ENCODE data around the gene HSPB2.

Gene HSPB2

DNA sequence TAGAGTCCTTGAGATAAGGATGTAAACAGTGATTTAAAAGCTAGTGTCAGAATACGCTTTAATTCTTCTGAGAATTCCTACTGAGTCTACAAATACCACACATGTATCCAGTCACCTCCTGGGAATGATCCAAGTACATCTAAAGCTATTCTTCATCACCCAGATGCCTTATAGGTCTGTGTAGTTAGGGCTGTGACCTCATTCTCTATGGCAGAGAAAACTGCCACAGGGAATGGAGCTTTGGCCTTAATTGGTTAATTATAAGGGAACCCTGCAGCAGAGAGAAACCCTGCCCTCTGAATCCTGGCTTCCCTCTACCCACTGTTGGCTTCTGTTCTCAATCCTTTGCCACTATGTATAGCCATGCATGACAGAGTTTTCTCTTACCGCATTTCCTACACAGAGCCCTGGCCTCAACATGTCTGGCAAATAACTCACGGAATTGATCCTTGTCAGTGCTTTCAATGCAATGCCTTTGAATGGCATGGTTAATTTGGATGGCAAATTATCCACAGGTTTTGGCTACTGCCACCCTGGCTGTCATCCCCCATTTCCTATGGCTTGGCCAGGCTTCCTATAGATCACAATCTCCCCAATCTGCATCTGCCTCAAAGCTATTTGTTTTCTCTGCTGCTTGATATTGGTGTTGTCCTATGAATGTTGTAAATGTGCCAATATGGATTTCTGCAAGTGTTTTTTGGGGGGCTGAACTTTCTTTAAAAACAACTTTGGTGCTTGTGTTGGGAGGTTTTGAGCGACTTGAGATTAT lies 27.5 kb downstream of the HSPB2 start:
- DNase-seq, result no peak

DNA sequence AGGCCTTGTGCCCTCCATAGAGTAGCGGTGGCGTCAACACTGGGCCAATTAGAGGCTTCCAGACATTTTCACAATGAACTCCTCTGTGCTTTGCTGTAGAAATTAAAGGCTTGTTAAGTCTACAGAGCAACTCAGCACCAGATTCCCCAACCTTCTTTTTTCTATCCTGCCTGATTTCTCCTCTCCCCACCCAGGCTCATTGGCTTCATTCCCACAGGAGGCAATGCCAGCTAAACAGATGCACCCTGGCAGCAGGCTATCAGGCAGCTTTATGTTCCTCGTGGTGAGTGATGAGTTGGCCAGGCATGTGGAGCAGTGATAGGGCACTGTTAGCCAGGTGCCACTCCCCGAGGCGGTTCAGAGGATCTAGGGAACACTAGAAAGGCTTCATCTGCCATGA lies 29.4 kb downstream of the HSPB2 start:
- DNase-seq, result no peak

DNA sequence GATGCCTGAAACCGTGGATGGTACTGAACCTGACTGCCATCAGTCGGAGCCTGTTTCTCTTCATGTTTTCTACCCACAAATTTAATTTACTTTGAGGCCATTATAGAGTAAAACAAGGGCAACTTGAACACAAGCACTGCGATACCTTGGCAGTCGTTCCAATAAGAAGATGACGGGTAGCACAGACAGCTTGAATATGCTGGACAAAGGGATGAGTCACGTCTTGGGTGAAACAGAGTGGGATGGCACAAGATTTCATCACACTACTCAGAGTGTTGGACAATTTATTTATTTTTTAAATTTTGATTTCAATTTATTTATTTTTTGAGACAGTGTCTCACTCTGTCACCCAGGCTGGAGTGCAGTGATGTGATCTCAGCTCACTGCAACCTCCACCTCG lies 30.3 kb downstream of the HSPB2 start:
- DNase-seq, result no peak

DNA sequence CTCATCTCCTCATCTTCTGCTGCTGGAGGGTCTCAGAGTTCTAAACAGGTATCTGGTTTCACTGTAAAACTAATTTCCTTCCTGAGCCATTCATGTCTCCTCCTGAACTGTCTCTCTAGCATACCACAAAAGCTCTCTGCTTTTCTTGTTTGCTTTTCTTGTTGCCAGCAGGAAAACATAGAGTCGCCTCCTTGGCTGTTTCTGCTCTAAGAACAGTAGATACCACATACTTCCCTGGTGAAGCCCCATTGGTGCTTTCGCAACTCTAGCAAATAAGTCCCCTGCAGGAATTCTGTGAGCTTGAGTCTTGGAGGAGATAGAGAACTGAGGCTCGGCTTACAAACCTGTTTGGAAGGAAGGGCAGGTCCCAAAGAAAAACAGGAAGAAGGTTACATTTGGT lies 31.6 kb downstream of the HSPB2 start:
- DNase-seq, result no peak

DNA sequence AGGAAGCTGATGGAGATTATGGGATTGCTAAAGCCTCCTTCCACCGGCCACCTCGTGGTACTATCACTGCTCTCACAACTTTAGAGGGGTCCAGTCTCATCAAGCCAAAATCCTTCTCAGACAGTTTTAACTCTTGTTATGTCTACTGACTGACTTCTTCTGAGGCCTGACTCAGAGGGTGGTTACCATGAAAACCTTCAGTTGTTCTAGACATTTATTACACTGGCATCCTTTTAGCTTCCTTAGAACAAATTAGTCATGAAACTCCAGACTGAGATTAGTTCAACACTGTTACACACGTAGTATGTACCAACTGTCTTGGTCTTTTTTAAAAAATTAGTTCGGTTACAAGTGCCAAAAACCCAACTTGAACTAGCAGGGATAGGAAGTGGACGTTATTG lies 32.1 kb downstream of the HSPB2 start:
- DNase-seq, result no peak

DNA sequence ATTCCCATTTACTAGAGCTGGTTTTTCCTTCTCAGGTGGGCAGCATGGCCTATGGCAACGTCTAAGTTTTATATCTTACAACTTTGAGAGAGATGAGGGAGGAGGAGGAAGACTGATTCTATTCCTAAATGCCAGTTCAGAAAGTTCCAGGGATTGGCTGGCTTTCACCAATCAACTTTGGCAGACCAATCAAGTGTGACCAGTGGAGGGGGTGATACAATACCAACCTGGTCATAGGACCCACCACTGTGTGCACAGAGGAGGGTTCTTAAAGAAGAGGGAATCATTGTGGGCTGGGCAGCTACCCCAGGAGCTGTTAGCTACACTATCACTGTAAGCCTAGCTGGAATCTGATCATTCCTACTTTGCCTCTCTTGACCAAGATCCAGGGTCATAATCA lies 32.7 kb downstream of the HSPB2 start:
- DNase-seq, result no peak

DNA sequence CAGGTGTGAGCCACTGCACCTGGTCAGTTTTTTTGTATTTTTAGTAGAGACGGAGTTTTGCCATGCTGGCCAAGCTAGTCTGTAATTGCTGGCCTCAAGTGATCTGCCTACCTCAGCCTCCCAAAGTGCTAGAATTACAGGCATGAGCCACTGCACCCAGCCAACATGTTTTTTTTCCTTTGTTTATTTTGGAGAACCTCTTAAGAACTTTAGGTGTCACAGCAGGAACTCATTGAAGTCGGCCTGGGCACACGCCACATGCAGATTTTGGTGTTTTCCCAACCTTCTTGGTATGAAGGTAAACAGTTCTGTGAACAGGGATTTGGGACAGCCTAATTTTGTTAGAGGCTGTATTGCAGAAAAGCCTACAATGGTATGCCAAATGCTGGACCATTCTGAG lies 34.0 kb downstream of the HSPB2 start:
- no peak for DNase-seq

DNA sequence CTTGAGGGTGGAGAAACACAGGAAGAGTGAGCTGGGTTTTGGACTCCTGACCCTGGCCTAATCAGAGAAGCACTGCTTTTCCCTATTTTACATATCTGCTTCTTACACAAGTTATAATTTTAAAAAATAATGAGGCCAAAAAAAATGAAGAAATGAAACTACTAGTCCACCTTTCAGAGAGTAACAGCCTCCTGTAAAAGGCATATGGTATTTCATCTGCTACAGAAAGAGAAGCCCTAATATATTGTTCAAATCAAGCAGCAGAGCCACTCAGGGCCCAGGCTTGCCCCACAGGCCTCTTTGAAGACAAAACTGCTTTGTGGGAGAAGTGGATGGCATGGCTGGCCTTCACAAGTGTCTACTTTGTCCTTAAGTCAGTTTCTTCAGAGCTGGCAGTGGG lies 34.6 kb downstream of the HSPB2 start:
- DNase-seq, result no peak

DNA sequence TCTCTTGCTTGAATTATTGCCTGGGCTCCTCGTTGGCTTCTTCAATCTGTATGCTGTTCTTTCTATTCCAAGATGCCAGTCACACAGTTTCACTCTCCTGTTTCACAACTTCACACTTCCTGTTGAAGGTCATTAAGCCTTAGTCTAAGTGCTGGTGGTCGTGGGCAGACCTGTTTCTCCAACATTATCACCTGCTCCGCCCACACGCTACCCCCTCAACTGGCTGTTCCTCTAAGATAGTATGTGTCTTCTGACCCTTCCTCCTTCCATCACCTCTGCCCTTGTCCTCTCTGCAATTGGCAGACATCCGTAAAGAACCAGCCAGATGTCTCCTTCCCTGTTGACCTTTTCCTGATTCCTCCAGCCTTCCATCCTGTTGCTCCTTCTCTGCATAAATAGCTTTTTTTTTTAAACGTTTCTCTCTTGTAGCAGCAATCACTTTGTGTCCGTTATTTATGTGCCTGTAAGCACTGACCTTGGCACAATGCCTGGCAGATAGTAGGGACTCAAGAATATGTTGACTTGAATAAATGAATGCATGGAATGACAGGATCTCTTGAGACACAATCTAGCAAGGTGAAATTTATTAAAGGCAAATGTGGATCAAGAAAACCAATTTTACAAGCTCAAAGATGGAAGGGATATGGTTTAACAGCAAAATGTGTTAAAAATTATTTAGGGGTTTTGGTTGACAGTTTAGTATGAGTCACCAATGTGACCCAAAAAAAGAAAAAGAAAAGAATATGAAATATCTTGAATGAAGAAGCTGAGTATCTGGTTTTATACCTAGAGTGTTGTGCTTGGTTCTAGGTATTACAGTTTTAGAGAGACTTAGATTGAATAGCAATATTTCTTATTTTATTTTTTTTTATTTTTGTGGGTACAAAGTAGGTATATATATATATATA lies 37.2 kb downstream of the HSPB2 start:
- no peak for DNase-seq

DNA sequence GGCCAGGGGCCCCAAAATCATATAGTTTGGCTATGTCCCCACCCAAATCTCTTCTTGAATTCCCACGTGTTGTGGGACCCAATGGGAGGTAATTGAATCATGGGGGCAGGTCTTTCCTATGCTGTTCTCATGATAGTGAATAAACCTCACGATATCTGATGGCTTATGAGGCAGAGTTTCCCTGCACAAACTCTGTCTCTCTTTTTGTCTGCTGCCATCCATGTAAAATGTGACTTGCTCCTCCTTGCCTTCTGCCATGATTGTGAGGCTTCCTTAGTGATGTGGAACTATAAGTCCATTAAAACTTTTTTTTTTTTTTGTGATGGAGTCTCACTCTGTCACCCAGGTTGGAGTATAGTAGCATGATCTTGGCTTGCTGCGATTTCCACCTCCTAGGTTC lies 39.0 kb downstream of the HSPB2 start:
- DNase-seq, result no peak

DNA sequence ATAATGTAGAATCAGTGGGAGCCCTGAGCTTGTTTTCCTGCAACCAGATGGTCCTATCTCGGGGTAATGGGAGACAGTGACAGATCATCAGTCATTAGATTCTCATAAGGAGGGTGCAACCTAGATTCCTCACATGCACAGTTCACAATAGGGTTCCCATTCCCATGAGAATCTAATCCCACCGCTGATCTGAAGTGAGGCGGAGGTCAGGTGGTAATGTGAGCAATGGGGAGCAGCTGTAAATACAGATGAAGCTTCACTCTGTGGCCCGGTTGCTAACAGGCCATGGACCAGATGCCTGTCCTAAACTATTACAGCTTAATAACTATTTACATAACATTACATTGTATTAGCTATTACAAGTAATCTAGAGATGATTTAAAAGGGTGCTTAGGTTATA lies 41.6 kb downstream of the HSPB2 start:
- no peak for DNase-seq

DNA sequence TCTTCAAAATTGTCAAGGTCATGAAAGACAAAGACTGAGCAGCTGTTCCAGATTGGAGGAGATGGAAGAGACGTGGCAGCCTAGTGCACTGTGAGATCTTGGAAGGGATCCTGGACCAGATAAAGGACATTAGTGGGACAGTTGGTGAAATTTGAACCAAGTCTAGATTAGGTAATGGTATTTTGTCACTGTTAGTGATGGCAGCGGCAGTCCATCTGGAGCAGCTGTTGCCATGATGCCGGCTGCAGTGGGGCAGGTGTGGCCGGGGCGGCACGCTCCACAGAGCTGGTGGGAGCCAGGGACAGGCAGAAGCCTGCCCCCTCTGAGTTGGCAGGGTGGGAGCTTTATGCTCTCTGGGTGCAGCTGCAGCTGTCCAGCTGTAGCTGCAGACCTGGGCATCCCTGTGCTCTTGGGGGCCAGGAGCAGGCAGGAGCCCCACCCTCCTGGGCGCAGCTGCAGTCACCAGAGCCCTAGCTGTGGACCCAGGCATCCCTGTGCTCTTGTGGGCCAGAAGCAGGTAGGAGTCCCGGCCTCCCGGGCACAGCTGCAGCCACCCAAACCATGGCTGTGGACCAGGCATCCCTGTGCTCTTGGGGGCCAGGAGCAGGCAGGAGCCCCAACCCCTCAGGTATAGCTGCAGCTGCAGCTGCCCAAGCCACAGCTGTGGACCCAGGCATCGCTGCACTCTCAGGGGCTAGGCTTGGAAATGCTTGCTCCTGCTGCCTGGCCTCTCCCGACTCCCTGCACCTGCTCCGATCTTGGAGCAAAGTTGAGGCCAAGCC lies 45.3 kb downstream of the HSPB2 start:
- DNase-seq, result no peak

DNA sequence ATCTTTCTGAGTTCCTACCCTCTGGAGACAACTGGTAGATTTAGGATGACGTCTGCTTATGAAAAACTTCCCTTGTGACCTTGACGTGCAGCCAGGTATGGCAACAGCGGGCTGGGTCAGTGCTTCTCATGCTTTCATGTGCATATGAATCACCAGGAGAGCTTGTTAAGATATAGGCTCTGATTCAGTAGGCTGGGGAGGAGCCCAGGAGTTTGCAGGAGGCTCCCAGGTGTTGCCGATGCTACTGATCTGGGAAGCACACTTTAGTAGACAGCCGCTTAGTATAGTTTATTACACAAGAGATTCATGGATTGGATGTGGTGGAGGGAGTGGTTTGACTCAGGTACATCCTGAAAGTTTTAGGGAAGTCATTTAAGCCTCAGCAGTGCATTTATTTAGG lies 48.4 kb downstream of the HSPB2 start:
- DNase-seq, result no peak

DNA sequence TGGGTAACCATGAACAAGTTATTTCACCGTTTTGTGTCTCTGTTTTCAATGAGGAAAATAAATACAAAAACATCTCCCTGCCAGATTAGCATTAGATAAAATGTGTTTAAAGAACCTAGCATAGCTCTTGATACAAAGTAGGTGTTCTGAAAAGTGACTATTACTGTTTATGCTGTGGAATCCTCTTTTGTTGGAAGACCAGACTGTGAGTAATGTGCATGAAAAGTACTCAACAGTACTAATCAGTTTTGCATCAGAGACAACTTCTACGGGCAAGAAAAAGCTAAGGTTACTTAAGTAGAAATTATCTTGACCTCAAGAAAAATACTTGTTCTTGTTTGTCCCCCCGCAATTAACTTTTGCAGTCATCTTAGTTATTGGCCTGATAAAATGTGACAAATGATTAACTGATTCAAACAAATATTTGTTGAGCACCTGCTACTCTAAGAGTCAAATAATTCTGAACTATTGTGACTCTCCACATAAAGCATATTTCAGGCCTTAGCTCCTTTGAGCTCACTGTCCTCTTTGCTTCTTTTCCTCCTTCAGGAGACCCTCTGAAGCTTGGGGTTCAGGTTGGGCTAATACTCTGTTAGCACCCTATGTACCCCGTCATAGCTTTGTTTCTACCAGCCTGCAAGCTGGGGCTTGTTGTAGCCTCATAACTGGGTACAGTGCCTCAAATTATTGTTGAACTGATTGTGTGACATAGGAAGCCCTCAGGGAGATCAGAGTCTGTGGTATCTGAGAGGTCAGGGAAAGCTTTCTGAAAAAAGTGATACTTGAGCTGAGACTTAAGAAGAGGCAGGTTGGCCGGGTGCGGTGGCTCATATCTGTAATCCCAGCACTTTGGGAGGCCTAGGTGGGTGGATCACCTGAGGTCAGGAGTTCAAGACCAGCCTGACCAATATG lies 49.1 kb downstream of the HSPB2 start:
- no peak for DNase-seq
